Naive thymus-derived CD8-positive, alpha-beta T cell (primary cell): Measurements from ENCODE around the gene TMEM208. TPM values are rescaled to one million over a fixed set of nuclear protein-coding genes. Genes with fewer than 3 reads are reported as not detected.
A peak's percentile ranks its signal among the peaks of the same experiment; 100 is the strongest.

Experiments used
- ATAC-seq, 2 donors: fragments of 150-1000 bp; cut with Tn5 transposase in 1 of 2; sonication (Bioruptor Pico), chemical (Tn5 transposase) in 1 of 2; 1 replicate in 1 of 2; 2 replicates in 1 of 2; pipeline ENCODE4 v1.10.0; 2021; ENCODE audit warnings: mild to moderate bottlenecking in 2 of 2, moderate library complexity in 2 of 2
- POLR2A ChIA-PET: fragments of 350-600 bp; sonication (Branson Sonifier 250); formaldehyde crosslinking; loops from one replicate; lab custom pipeline; 2021; ENCODE audit warnings: antibody characterized with exemption; lab: Charles Lee
- DNase-seq, 10 donors: peaks; one replicate each; pipeline versions ENCODE4 v3.0.0 to v3.0.0-alpha.2; 2020 to 2022
- H3K27ac Mint-ChIP-seq, 10 donors: one replicate each; pipeline ENCODE4 v1.8.0; 2020 to 2022; ENCODE audit warnings: mild to moderate bottlenecking in 10 of 10, mixed read lengths in 10 of 10, moderate library complexity in 4 of 10, inconsistent platforms in 1 of 10
- H3K27me3 Mint-ChIP-seq, 5 donors: one replicate each; pipeline ENCODE4 v1.8.0; 2021 to 2022; ENCODE audit warnings: mixed read lengths in 5 of 5
- H3K36me3 Mint-ChIP-seq, 3 donors: one replicate each; pipeline ENCODE4 v1.8.0; 2020 to 2022; ENCODE audit warnings: mixed read lengths in 3 of 3, mild to moderate bottlenecking in 2 of 3, inconsistent platforms in 1 of 3
- H3K4me1 Mint-ChIP-seq, 4 donors: one replicate each; pipeline ENCODE4 v1.8.0; 2021 to 2022; ENCODE audit warnings: mixed read lengths in 4 of 4
- H3K4me3 Mint-ChIP-seq, 10 donors: one replicate each; pipeline ENCODE4 v1.8.0; 2020 to 2022; ENCODE audit warnings: mild to moderate bottlenecking in 10 of 10, mixed read lengths in 10 of 10, moderate library complexity in 6 of 10, inconsistent platforms in 1 of 10
- H3K9me3 Mint-ChIP-seq, 9 donors: one replicate each; pipeline ENCODE4 v1.8.0; 2020 to 2022; ENCODE audit warnings: mixed read lengths in 9 of 9, mild to moderate bottlenecking in 3 of 9, inconsistent platforms in 1 of 9, moderate library complexity in 1 of 9
- polyA plus RNA-seq, 3 donors: library from polyadenylated mRNA; unstranded; fragments of 300-500 nt; fragmentation: Illumina TruSeq; gene quantifications; one replicate each; pipeline ENCODE4 v1.2.3, GENCODE V29; 2021
- total RNA-seq, 8 experiments: library from RNA in 2 of 8; stranded (reverse) in 2 of 8; gene quantifications; one replicate each; pipeline ENCODE4 v1.2.3 and lab custom pipeline; 2021 to 2026

Gene TMEM208
- total and polyA plus RNA-seq, 5 experiments from 2014 or later, result 40.0 to 88.4 (median 65.3) TPM

DNA sequence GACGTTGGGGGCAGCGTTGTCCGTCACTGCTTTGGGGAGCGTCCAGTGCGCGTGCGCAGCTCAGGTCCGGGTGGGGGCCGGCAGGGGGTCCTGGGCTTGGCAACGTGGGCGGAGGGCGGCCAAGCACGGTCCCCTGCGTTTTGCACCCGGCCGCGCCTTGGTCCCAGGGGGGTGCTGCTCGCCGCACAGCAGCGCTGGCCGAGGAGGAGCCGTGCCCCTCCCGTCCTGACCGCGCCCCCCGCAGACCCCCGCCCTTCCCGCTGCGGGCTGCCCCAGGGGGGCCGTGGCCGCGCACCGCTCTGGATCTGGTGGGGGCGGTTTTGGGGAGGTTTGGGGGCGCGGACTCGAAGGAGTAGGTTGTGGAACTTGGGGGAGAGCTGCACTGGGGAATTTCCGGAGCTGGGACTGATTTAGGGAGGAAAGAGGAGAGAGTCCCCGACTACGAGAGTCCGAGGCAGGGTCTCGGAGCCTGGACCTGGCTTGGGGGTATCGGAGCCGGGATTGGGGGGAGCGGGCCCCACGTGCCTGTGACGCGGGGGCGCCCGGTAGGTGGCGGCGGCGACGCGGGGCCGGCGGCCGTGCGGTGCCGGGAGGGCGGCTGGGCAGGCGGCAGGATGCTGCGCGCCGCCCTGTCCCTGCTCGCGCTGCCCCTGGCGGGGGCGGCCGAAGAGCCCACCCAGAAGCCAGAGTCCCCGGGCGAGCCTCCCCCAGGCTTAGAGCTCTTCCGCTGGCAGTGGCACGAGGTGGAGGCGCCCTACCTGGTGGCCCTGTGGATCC, 21.7 kb downstream of the TMEM208 start, which contains the start of gene SLC9A5:
SLC9A5 (plus strand) TSS at position 579 of the 777 bp plus-strand sequence; CDS start at position 615, 36 bp downstream.
- peak in 1 of 2 donors; percentile 7 for ATAC-seq
- Mint-ChIP-seq H3K27ac (peak within 1 kb of the TSS; percentile 22 to 94 (median 87)), H3K27me3 (peaks cover 0 to 11% (median 0%) of the 10 kb centered on the region in 5 donors), H3K36me3 (no peaks in the 10 kb centered on the region), H3K4me1 (peaks cover 30 to 51% (median 46%) of the 10 kb centered on the region in 4 donors), H3K4me3 (peak within 1 kb of the TSS; percentile 87 to 98 (median 90)), H3K9me3 (no peaks in the 10 kb centered on the region)
- DNase-seq, result peak in 3 of 10 donors; percentile 21 to 40 (median 31)
- POLR2A ChIA-PET, result interaction anchor here (1.2 to 5.7 kb wide), 2 partner anchors 19 to 64 kb away, joined by 3 to 99 read pairs; partner anchors contain the start of gene TMEM208

GRCh38 chr16:67249178-67250044, 22.5 kb downstream of the TMEM208 start:
- DNase-seq, result no peak
- Mint-ChIP-seq H3K4me3 (peak overlapping the region; percentile 71 to 90 (median 82)), H3K4me1 (peaks cover 25 to 45% (median 38%) of the 10 kb centered on the region in 4 donors), H3K9me3 (no peaks in the 10 kb centered on the region), H3K27me3 (peaks cover 0 to 12% (median 0%) of the 10 kb centered on the region in 5 donors), H3K36me3 (no peaks in the 10 kb centered on the region), H3K27ac (peak overlapping the region in 7 of 10 donors; percentile 22 to 87 (median 63))
- ATAC-seq, result no peak
- POLR2A ChIA-PET, result interaction anchor here (5.7 kb wide), 1 partner anchor 20 kb away, joined by 99 read pairs; the partner anchor contains the start of gene TMEM208

DNA sequence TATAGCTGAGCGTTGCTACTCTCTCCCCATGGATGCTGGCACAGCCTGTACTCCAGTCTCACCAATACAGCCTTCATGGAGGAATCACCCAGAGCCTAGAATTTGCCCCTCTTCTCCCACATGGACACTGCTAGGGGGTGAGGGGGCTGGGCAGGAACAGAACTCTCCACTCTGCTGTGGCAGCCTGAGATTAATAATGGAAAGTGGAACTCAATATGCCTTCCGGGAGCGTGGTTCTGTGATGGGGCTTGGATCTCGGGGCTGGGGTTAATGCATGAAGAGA, 23.1 kb downstream of the TMEM208 start:
- H3K9me3 Mint-ChIP-seq, result no peaks in the 10 kb centered on the region
- POLR2A ChIA-PET, result no interaction called here
- H3K27me3 Mint-ChIP-seq, result peaks cover 0 to 12% (median 0%) of the 10 kb centered on the region in 5 donors
- peak overlapping the region; percentile 71 to 90 (median 82) for H3K4me3 Mint-ChIP-seq
- peak overlapping the region in 2 of 10 donors; percentile 63 to 86 for H3K27ac Mint-ChIP-seq
- no peak for ATAC-seq
- H3K4me1 Mint-ChIP-seq, result peaks cover 21 to 39% (median 32%) of the 10 kb centered on the region in 4 donors
- DNase-seq, result no peak
- H3K36me3 Mint-ChIP-seq, result no peaks in the 10 kb centered on the region

DNA sequence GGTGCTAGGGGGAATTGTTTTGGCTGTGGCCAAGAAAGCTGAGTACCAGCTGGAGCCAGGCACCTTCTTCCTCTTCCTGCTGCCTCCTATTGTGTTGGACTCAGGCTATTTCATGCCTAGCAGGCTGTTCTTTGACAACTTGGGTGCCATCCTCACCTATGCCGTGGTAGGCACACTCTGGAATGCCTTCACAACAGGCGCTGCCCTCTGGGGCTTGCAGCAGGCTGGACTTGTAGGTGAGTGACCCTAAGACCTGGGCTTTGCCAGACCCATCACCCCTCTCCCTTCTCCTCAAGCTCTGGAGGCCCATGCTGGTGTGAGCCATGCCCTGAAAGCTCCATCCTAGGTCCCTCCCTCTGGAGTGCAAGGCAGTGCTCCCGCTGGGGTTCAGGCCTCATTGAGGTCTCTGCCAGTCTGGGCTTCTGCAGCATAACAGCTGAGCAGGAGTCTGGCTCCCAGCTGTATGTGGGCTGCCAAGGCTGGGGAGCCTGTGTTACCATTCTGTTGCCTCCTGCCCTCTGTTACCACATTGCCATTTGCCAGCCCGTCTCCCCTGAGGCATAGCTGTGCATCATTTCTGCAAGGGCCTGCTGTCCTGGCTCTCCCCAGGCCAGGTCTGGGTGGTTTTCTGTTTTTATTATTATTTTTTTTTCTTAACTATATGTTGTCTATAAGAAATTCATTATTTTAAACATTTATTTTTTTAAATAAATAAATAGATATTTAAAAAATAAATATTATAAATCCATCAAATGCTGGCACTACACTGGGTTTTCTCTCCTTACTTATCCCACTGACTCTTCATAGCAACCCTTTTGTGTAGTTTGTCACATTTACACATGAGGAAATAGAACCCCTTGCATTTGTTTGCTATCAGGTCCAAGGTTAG, 25.9 kb downstream of the TMEM208 start:
- POLR2A ChIA-PET, result no interaction called here
- Mint-ChIP-seq H3K9me3 (no peaks in the 10 kb centered on the region), H3K4me3 (peak overlapping the region in 1 of 10 donors; percentile 20)

DNA sequence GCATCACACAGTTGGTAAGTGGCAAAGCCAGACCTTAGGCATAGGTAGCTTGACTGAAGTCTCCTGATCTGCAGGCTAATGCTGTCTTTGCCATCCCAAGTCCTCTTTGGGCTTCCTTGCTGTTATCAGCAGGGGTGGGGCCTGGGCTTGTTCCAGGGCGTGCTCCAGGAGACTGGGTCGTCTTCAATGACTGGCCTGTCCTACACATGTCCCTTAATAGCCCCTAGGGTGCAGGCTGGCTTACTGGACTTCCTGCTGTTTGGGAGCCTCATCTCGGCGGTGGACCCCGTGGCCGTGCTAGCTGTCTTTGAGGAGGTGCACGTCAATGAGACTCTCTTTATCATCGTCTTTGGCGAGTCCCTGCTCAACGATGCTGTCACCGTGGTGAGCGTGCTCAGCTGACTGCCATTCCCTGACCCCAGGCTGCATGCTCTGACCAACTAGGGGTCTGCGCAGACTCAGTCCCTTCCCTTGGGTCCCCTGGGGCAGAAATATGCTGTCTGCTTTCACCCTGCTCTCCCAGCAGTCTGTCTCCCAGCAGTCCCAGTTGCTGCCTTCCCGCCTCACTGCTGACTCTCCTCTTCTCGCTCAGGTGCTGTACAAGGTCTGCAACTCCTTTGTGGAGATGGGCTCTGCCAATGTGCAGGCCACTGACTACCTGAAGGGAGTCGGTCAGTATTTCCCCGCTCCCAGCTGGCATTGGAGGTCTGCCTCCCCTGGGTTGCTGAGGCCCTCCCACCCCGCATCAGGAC, 28.0 kb downstream of the TMEM208 start:
- H3K27me3 Mint-ChIP-seq, result peaks cover 5 to 34% (median 13%) of the 10 kb centered on the region in 5 donors
- no peak for ATAC-seq
- H3K4me3 Mint-ChIP-seq, result no peak overlapping the region
- POLR2A ChIA-PET, result no interaction called here
- H3K27ac Mint-ChIP-seq, result no peak overlapping the region
- no peak for DNase-seq
- no peaks in the 10 kb centered on the region for H3K9me3 Mint-ChIP-seq
- peaks cover 2 to 4% (median 3%) of the 10 kb centered on the region in 4 donors for H3K4me1 Mint-ChIP-seq
- no peaks in the 10 kb centered on the region for H3K36me3 Mint-ChIP-seq

More for the DNA sequence above, 25.9 kb downstream of the TMEM208 start:
- Mint-ChIP-seq H3K36me3 (no peaks in the 10 kb centered on the region), H3K27me3 (peaks cover 2 to 30% (median 12%) of the 10 kb centered on the region in 5 donors), H3K4me1 (peaks cover 13 to 19% (median 18%) of the 10 kb centered on the region in 4 donors), H3K27ac (no peak overlapping the region)
- no peak for DNase-seq
- no peak for ATAC-seq

DNA sequence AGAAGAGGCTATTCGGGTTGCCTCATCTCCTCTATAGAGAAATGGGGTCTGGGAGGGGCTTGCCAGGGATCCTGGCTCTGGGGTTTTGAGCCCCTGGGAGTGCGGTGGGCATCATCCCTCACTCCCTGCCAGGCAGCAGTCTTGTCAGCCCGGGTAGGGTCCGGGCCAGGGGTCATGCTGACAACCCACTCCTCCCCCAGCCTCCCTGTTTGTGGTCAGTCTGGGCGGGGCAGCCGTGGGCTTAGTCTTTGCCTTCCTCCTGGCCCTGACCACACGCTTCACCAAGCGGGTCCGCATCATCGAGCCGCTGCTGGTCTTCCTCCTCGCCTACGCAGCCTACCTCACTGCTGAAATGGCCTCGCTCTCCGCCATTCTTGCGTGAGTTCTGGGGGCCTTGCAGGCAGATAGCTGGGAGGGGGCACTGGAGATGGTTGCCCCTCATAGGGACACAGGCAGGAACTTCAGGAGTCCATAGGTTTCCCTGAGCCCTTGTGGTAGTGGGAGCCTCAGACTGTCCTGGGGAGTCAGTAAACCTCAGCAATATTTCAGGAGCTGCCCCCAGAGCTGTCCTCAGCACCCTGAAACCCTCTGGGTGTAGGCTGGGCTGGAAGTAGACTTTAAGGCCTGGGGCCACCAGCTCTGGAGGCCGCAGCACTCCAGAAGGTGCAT, 28.8 kb downstream of the TMEM208 start:
- POLR2A ChIA-PET, result no interaction called here
- H3K27me3 Mint-ChIP-seq, result peaks cover 7 to 35% (median 18%) of the 10 kb centered on the region in 5 donors
- H3K9me3 Mint-ChIP-seq, result no peaks in the 10 kb centered on the region
- DNase-seq (no peak), ATAC-seq (no peak)
- H3K4me3 Mint-ChIP-seq, result no peak overlapping the region
- no peak overlapping the region for H3K27ac Mint-ChIP-seq
- no peaks in the 10 kb centered on the region for H3K36me3 Mint-ChIP-seq
- H3K4me1 Mint-ChIP-seq, result peaks cover 0 to 4% (median 0%) of the 10 kb centered on the region in 4 donors

DNA sequence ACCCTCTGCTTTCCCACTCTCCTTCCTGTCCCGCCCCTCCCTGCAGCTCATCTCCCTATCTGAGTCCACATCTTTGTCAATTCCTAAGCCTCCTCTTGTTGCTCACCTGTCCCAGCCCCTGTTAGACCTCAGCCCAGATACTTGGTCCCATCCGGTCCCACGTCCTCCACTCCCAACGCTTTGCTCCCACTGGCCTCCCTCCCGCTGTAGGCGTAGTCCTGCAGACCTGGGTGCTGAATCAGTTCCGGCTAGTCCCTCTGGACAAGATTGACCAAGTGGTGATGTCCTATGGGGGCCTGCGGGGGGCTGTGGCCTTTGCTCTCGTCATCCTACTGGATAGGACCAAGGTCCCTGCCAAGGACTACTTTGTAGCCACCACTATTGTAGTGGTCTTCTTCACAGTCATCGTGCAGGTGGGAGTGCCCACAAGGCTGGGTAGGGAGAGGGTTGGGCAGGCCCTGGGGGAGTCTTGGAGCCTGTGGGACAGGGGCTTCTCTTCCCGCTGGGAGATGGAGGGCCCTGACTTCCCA, 29.8 kb downstream of the TMEM208 start:
- DNase-seq, result no peak
- POLR2A ChIA-PET, result no interaction called here
- peaks cover 8 to 46% (median 18%) of the 10 kb centered on the region in 5 donors for H3K27me3 Mint-ChIP-seq
- no peak overlapping the region for H3K27ac Mint-ChIP-seq
- H3K4me1 Mint-ChIP-seq, result peaks cover 0 to 4% (median 0%) of the 10 kb centered on the region in 4 donors
- no peaks in the 10 kb centered on the region for H3K36me3 Mint-ChIP-seq
- ATAC-seq, result no peak
- no peaks in the 10 kb centered on the region for H3K9me3 Mint-ChIP-seq
- H3K4me3 Mint-ChIP-seq, result no peak overlapping the region

DNA sequence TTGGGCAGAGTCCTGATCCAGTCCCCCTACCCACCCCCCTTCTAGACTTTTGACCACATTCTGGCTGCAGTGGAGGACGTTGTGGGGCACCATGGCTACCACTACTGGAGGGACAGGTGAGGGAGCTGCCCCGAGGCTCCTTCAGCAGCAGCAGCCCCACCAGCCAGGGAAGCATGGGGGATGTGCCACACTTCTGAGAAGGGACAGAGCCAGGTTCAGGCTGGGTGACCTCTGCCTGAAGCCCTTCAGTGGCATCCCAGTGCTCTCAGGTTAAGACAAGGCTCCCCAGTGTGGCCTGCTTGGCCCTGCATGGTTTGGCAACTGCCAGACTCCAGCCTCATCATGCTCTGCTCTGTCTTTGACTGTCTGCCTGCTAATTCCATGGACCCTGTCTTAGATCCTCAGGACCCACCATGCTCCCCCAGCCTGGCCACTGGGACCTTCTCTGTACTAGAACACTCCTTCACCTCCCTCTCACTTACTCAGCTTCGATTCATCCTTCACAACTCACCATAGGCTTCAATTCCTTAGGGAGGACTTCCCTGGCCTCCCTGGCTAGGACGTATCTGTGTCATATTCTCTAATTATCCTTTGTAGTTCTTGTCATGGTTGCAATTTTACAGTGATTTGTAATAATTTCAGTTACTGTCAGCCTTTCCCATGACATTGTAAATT, 30.7 kb downstream of the TMEM208 start:
- no peak for ATAC-seq
- no peak for DNase-seq
- H3K36me3 Mint-ChIP-seq, result no peaks in the 10 kb centered on the region
- H3K27ac Mint-ChIP-seq, result no peak overlapping the region
- H3K27me3 Mint-ChIP-seq, result peaks cover 8 to 53% (median 18%) of the 10 kb centered on the region in 5 donors
- POLR2A ChIA-PET, result interaction anchor here (0.5 kb wide), 1 partner anchor 788 kb away, joined by 4 read pairs; no protein-coding TSS in a partner anchor
- no peaks in the 10 kb centered on the region for H3K9me3 Mint-ChIP-seq
- peaks cover 0 to 4% (median 0%) of the 10 kb centered on the region in 4 donors for H3K4me1 Mint-ChIP-seq
- H3K4me3 Mint-ChIP-seq, result no peak overlapping the region

DNA sequence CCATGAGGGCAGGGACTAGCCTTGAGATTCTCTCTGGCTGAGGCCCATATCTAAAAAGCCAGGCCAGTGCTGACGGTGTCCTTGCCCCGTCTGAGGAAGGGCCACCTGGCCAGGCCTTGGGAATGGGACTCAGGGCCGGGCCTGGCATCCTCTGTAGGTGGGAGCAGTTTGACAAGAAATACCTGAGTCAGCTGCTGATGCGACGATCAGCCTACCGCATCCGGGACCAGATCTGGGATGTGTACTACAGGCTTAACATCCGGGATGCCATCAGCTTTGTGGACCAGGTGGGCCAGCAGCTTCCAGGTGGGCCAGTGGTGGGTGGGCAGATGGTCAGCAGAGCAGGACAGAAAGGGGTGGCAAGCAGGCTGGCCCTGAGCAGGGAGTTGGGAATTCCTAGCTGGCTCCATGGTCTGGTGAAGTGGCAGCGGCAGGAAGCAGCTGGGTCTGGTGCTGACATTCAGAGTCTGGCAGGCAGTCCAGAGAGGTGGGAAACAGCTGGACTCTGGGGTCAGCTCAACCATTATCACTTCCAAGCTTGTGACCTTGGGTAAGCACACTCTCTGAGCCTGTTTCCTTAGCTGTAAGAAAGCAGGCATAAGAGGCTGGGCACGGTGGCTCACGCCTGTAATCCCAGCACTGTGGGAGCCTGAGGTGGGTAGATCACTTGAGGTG, 31.4 kb downstream of the TMEM208 start:
- H3K27ac Mint-ChIP-seq, result no peak overlapping the region
- no peak for DNase-seq
- H3K36me3 Mint-ChIP-seq, result no peaks in the 10 kb centered on the region
- no peak overlapping the region for H3K4me3 Mint-ChIP-seq
- peaks cover 0 to 6% (median 0%) of the 10 kb centered on the region in 4 donors for H3K4me1 Mint-ChIP-seq
- POLR2A ChIA-PET, result no interaction called here
- no peak for ATAC-seq
- H3K27me3 Mint-ChIP-seq, result peaks cover 8 to 53% (median 25%) of the 10 kb centered on the region in 5 donors
- no peaks in the 10 kb centered on the region for H3K9me3 Mint-ChIP-seq

GRCh38 chr16:67259705-67260104, 32.8 kb downstream of the TMEM208 start:
- Mint-ChIP-seq H3K27me3 (peaks cover 8 to 52% (median 28%) of the 10 kb centered on the region in 5 donors), H3K4me3 (no peak overlapping the region), H3K27ac (no peak overlapping the region), H3K4me1 (peaks cover 0 to 8% (median 0%) of the 10 kb centered on the region in 4 donors), H3K36me3 (no peaks in the 10 kb centered on the region), H3K9me3 (no peaks in the 10 kb centered on the region)
- POLR2A ChIA-PET, result no interaction called here
- no peak for DNase-seq
- no peak for ATAC-seq
